Non-pigmented ciliary epithelial cell (primary cell): ENCODE measurements around the gene SH3BP5.

Experiments
- DNase-seq: peaks from one replicate; pipeline ENCODE4 v3.0.0-alpha.2; 2010; ENCODE audit warnings: low read depth

The SH3BP5 gene

DNA sequence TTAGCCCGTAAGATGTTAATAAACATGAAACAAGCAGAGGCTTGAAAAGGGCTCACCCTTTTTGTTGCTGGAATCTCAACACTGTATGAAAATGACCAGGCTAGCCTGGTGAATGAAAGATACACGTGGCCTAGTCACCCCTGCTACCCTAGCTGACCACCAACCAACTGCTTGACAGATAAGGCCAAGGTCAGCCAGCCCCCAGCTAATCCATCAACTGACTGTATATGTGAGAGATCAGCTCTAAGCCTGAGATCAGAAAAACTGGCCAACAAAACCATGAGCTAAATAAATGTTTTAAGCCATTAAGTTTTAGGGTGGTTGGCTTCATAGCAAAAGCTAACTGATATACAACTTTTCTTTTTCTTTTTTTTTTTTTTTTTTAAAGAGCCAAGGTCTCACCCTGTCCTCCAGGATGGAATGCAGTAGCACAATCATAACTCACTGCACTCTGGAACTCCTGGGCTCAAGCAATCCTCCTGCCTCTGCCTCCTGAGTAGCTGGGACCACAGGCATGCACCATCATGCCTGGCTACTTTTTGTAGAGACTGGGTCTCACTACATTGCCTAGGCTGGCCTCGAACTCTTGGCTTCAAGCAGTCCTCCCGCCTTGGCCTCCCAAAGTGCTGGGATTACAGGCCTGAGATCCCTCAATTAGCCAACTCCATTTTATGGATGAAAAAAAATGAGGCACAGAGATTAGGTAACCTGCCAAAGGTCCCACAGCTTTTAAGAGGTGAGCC, 34.6 kb downstream of the SH3BP5 start:
- DNase-seq, result no peak

DNA sequence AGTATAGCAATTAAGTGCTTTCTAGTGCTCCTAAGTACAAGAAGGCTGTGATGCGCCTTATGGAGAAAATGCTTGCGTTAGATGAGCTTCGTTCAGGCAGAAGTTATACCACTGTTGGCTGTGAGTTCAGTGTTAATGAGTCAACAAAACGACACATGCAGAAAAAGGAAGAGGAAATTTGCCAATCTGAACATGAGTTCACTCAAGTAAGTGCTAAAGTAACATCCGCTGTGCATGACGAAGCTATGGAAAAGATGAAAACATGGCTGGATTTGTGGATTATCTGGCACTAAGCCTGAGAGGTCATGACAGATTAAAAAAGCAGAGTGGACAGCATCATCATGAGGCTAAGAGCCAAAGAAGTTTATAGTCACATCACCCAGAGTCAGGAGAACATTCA, 36.9 kb downstream of the SH3BP5 start:
- DNase-seq, result no peak

DNA sequence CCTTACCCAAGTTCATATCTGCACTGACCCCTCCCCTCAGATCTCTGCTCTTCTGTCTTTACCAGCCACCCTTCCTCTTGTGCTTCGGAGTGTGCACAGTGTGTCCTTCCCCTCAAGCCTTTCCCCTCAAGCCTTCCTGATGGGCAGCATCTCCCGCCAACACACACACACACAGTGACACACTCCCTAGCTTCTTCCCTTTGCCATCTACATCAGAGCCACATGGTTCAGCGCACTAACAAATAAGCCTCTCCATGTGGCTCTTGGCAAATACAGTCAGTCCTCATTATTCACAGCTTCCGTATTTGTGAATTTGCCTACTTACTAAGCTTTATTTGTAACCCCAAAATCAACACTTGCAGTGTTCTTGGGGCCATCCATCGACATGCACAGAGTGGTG, 37.5 kb downstream of the SH3BP5 start:
- no peak for DNase-seq

DNA sequence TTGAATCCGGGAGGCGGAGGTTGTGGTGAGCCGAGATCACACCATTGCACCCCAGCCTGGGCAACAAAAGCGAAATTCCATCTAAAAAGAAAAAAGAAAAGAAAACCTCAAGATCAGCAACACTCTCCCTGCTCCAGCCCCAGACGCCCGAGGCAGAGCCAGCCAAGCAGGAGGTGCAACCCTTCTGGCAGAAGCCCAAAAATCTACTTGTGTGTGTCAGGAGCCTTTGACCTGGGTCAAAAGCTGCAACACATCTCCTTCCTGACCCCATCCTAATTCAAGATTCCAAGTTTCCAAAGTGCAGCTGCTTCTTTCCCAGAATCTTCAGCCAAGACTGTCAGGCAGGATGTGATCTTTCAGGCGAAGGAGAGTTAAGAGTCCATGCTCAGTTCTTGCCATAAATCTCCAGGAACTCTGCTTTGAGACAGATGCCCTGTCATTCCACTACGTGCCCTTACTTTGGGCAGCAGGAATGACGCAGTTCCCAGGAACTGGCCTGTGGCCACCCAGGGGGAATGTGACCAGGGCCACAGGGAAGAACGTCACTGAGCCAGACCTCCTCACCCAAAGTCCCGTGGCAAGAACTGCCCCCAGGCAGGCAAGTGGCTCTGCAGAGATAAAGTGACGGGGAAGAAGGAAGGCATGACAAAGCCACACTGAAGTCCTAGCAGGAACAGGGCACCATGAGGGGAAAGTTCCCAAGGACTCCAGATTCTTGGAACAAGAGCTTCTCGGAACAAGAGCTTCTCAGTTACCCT, 39.4 kb downstream of the SH3BP5 start:
- no peak for DNase-seq

DNA sequence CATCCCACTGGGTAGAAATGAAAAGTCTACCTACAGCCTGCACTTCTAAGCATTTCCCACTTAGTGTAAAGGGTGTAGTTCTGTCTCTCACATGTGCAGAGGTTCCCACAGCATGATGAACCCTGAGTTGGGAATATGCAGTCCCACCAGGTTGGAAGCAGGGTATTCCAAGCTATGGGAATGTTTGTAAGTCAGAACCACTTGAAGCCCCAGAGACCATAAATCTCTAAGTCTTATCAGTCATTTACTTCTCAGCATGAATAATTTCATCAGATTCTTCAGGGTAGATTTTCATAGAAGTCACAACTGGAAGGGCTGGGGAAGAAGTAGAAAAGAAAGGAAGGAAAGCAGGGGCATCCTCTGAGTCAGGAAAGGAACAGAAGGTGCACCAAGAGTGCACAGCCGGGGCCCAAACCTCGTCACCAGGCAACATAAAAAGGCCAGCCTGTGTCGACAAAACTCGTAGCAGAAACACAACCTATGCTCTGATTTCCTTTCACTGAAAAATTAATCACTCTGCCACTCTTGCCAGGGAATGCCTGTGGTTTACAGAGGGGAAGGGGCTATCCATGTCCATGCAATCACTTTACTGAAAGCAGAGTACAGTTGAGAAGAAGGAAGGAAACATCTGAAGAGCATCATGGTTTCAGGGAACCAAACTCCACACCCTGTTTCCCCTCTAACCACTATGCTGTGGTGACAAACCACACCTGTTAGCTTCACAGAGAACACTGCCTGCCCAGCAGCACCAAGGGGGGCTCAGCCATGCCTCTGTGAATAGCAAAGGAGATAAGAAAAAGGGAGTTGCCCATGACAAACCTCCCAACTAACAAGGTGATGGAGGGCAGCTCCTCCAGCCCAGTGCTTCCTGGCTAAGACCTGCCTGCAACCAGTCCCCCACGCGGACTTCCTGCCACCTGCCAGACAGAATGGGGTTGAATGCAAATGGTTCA, 40.5 kb downstream of the SH3BP5 start:
- no peak for DNase-seq

DNA sequence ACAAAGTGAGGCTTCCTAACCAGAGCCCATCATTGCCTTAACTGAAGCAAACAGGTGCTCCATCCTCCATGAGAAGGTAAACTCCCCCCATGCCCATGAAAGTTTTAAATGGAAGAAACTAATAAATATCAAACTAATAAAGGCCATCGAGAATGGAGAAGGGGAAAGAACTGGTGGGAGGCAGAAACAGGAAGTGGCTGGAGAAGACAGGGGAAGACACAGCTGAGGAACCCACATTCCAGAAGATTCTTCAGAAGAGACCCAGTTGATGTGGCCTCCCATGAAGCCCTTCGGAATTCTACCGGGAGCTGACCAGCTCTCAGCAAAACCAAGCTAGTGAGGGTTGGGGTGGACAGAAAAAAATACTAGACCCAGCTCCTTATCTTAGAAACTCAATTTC, 41.6 kb downstream of the SH3BP5 start:
- no peak for DNase-seq

DNA sequence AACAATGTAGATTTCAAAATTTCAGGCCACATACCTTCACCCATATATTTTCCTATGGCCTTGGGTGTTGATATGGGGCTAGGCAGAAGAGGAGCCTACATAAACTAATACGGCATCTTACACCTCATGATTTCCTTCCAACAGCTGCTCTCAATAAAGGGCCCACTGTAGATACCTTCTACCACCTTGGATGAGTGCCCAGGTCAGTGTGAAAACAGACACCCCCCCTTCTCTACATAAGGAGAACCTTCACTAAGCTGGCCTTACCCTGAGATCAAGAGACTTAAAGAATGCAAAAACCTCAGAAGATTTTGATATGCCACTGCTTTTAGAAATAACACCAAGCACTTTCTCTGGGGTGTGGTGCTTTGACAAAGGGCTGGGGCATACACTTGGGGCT, 42.7 kb downstream of the SH3BP5 start:
- DNase-seq, result no peak

DNA sequence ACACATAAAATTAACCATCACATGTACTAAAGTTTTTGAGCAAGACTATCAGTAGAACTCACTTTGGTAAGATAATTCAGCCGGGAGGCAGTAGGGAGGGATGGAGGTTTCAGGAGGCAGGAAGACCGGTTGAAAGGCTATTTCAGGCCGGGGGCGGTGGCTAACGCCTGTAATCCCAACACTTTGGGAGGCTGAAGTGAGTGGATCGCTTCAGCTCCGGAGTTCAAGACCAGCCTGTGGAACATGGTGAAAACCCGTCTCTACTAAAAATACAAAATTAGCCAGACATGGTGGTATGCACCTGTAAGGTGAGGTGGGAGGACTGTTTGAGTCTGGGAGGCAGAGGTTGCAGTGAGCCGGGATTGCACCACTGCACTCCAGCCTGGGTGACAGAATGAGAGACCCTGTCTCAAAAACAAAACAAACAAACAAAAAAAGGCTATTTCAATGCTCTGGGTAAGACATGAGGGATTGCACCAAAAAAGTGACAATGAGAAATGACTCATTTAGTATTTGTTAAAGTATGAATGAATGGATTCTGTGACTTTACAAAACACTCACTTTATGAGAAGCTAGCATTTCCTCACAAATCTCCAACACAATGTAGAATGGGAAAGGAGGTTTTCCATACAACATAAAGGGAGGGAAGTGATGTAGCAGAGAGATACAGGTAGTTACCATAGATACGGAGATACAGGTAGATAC, 43.9 kb downstream of the SH3BP5 start:
- no peak for DNase-seq

DNA sequence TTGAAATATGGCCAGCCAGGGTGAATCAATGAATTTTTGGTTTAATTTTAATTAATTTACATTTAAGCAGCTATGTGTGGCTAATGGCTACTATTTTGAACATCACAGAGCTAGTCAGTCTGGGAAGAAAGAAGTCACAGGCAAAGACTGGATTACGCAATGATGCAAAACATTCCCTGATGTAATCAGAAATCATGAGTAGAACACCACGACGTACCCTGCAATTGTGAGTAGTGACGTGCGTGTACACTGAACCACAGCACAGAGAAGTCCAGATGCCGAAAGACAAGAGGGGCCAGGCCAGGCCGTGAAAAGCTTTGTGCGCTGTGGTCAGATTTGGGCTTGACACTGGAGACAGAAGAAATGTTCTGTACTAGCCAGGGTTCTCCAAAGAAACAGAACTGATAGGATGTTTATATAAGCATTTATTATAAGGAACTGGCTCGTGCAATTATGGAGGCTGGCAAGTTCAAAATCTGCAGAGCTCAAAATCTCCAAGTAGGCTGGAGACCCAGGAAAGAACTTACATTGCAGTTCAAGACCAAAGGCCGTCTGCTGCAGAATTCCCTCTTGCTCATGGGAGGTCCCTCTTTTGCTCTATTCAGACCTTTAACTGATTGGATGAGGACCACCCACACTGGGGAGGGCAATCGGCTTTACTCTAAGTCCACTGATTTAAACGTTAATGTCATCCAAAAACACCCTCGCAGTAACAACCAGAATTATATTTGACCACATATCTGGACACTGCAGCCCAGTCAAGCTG, 44.6 kb downstream of the SH3BP5 start:
- DNase-seq, result peak; percentile 53

DNA sequence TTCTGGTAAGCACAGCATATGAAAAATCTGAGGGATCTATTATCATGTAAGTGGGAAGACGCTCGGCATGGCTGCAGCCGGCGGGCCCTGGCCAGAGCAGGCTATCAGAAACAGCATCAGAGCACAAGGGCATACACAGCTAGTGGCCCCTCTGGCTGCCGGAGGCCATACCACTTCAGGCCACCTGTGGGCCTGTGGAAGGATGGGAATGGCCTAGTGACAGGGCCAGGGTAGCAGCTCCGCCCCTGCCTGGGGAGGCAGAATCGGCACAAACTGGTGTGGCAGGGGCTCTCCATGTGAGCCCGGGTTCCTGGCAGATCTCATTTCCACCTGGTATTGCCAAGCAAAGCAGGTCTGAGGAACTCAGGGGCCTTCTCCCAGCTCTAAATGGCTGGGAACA, 46.4 kb downstream of the SH3BP5 start:
- DNase-seq, result no peak

DNA sequence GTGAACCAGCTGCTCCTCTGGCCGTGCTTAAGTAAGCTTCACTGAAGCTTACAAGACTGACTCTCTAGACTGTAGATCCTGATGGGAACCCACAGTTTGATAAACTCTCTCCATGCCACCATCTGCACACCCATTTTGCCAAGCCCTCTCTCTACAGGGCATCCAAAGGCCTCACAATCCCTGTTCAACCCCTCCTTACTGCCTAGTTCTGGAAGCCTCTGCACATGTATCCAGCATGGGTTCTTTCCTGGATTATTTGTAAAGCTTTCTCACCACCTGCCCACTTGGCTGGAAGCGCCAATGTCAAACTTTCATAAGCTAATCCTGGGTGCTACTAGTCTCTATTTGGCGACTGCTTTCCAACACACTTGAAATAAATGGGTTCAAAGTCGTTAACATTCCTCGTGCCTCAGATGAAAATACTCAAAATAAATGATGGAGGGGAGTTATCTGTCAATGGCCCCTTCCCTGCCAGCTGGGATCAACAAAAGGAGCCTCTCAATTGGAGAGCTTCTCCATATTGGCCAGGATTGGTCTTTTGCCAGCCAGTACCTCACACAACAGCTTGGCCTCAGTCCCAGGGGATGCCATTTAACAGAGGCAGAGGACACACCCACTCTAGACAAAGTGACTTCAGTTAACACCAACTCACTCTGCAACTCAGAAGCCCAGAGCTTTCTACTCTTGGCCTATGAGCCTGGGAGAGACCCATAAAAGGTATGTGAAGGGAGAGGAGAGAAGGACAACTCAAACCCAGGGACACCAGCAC, 48.1 kb downstream of the SH3BP5 start:
- DNase-seq, result no peak

DNA sequence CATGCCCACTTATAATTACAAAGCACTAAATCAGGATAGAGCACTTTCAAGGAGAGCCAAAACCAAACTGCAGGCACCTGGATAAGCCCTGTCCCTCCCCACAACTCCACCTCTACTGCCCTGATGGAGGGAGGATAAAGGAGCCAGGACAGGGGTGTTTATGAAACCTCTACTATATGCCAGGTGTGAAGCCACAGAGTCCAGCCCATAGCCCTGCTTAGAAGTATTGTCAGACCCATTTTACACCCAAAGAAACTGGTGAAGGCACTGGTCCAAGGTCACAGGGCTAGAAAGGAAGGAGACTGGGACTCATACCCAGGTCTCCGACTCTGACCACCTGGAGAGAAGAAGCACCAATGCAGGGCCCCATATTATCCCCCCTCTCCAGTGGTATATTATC, 48.7 kb downstream of the SH3BP5 start:
- DNase-seq, result no peak

DNA sequence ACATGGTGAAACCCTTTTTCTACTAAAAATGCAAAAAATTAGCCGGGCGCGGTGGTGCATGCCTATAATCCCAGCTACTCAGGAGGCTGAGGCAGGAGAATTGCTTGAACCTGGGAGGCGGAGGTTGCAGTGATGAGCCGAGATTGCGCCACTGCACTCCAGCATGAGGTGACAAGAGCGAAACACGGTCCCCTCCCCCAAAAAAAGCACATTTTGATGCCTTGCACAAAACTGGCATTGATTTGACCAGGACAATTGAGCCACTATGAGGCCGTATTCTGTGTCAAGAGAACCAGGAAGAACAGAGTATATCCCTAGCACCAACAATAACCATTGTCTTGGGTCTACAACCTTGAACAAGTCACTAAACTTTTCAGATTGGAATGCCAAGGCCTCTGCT, 50.6 kb downstream of the SH3BP5 start:
- DNase-seq, result no peak

DNA sequence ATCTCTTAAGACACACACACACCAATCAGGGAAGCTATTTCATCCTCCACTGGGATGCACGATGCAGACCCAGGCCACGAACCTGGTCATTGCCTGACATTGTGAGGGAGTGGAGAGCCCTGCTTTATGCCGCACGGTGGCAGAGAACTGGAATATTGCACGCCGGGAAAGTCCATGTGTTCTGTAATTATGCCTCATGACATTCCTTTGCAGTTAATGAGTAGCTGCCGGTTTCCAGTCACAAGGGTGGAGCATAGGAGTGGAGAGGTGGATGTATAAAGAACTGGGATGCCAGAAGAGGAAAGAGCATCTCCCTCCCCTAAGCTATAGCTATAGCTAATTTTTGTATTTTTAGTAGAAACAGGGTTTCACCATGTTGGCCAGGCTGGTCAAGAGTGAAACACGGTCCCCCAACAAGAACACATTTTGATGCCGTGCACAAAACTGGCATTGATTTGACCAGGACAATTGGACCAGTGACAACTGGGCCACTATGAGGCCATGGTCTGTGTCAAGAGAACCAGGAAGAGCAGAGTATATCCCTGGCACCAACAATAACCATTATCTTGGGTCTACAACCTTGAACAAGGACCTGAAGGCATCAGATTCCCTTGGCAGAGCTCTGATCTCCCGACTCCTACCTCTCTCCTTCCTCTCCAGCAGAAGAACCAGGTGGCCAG, 51.4 kb downstream of the SH3BP5 start:
- DNase-seq, result no peak

DNA sequence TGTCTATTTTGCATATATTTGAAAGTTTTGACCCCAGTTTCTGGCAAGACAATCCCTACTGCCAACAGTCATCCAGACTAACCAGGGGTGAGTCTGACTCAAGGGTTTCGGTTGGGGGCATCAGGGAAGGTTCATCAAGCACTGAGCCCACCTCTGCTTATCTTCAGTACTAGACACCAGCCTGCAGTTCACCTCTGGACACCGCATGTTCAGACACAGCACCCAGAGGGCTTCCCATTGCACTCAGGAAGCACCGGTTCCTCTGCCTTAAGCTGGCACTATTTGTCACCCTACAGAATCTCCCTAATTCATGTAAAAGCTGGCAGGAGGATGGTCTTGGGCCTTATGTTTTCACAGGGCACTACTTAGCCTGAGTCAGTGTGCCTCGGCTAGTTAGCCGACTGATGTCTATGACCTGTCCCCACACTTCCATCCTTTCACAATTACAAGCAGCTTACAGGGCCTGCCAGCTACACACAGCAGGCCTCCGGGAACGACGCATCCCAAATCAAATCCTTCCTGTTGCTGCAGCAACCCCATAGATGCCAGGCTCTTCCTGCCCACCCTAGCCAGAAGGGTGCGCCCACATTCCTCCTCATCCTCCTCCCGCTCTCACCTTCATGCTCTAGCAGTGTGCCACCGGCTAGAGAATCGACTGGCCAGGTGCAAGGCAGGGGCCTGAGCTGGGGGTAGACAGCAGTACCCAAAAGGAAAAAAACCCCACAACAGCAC, 52.5 kb downstream of the SH3BP5 start:
- no peak for DNase-seq

DNA sequence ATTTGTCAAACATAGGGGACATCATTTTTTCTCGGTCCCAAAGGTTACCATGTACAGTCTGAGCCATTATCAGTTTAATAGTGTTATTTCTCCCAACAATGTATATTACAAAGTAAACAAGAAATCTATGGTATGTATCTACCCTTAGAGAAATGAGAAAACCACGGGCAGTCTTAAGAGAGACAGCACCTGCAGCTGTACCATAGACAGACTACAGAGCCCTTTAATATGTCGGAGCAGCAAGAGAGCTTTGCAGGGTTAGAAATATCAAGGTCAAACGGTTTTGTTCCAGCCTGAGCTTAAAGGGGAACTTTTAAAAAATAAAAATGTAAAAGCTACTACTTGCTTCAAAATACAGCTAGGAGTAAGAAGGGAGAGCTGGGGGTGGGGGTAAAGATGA, 53.2 kb downstream of the SH3BP5 start:
- DNase-seq, result no peak

DNA sequence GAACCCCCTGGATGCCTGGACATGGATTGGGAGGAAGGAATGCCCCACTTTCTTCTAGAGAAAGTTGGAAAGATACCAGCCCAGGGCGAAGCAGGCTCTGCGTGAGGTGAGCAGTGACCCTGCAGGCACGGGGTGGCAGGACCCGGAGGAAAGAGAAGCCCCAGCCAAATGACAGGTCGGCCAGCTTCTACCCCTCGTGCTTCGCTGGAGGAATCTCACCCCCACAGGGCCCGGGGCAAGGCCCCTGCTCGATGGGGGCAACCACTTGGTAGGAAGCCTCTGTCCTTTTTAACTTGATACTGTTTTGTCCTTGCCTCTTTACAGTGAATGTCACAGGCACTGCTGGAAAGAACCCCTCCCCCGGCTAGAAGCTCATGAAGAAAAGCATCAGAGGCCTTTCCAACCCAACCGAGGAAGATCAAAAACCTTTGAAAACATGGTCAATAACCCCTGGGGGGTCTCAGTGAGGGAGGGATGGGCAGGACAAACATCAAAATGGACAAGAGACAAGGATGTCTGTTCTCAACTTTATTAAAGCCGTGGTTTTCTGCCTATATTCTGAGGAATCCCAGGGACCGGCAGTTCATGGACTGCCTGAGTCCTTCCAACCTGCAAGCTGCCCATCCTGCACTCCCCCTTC, 54.4 kb downstream of the SH3BP5 start:
- no peak for DNase-seq

DNA sequence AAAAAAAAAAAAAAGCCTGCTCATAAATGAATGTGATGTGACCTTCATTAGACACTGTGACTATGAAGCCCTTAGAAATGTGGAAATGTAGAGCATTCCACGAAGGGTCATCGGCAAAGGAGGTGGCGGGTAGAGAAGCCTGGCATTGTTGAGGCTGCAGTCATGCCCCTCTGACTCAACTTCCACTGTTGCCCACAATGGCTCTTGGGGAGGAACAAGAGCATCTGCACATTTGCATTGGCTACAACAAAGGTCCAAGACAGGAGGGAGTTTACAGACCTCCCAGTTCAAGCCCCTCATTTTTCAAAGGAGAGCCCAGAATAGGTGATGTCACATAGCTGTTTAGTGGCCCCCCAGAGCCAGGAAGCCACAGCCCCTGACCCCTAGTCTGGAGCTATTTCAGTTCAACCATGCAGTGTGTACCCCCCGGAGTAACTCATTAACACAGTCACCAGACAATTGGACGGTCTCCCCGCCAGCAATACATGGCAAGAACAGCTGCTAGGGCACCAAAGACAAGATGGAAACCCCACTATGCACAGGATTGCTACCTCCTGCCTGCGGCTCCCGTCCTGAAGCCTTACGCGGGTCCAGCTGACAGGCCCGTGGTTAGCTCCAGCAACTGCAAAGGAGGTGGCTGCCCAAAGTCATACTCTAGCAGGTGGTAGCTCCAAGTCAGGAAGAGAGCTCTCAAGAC, 56.2 kb downstream of the SH3BP5 start:
- DNase-seq, result no peak
